ENCODE results near the gene P2RX1. TPM values are rescaled to one million over a fixed set of nuclear protein-coding genes. Genes with fewer than 3 reads are reported as not detected.
"Not testable (repeated sequence)": the region's sequence is repeated elsewhere in the genome, so short reads cannot be mapped to it uniquely, and the experiment has no call there.

Gene P2RX1
- total RNA-seq, 1 experiment from 2014 or later: 0.03 TPM

DNA sequence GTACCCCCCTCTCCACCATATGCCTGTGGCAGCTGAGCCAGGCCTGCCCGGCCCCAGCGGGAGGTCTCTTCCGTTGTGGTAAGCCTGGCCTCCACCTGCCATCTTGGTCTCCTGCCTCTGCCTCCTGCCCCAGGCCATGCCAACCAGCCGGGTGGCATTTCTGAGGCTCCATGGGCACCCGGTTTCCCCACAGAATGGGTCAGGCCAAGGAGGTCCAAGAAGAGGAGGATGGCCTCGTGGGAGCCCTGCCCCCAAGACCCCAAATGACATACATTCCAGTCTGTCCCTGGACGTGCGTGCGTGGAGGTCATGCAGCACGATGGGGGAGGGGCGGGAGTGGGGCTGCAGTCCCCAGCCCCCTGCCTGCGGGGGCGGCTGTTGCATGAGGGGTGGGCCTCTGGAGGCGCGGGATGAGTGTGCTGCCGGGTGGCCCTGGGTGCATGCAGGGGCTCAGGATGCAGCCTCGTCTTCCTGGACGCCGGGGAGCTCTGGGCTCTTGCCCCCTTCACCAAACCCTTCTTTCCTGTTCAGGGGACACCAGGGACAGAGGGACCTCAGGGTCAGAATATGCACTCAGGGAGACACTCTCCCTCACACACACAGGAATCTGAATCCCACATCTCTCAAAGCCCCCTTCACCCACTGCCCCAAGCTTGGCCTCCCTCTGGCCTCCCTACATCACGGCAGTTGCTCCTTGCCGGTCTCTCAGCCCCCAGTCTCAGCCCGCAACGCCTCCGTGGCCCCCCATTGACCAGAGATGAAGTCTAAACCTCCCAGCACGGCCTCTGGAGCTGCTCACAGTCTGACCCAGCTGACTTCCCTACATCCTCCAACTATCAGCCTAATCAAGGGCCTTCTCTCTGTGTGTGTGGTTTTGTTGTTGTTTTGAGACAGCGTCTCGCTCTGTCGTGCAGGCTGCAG lies 54.2 kb downstream of the P2RX1 start:
- DNase-seq (ENCODE audit: low spot score): no peak

DNA sequence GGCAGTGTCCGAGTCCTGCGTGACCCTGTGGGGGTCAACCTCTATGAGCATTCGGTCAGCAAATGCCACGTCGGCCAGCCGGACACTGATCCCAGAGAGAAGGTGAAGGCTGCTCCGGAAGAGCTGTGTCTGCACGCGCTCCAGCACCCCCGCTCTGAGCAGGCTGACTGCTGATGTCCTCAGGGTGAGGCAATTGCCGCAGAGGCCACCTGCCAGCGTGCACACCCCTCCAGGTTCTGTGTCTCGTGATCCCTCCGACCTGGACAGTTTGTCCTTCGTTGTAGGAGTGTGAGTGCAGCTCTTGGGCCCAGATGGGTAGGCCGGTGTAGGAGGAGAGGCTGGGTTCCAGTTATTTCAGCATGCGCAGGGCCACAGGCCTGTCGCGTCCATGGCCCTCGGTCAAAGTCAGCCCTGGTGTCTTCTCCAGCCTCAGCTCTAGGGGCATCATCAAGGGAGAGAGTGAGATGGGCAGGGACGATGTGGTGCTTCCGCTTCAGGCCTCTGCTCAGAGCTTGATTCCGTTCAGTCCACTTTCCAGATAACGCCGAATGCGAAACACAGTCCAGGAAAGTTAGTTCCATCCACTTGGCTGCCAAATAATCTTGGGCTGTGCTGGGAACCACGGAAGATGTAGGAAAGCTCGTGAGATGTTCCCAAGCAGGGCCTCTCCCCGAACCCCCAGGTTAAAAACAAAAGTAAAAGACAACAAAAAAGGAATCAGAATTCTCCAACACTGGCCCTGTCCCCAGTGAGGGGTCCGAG lies 55.1 kb downstream of the P2RX1 start:
- no peak for DNase-seq (ENCODE audit: low spot score)

DNA sequence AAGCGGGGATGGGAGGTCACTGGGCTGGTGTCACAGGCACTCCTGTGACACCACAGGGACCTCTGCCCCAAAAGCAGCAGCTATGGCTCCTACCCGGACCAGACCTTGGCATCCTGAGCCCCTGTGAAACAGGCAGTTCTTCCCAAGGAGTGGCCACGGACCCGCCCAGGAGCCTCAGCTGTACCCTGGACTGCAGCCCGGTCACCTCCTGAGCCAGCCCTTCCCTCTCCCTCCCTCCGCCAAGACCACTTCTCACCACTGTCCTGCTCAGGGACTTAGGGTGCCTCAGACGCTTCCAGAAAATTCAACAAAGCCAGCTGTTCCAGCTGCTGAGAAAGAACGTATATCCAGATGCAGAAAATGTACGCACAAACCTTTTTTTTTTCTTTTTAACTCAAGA lies 56.3 kb downstream of the P2RX1 start:
- DNase-seq (ENCODE audit: low spot score): no peak

DNA sequence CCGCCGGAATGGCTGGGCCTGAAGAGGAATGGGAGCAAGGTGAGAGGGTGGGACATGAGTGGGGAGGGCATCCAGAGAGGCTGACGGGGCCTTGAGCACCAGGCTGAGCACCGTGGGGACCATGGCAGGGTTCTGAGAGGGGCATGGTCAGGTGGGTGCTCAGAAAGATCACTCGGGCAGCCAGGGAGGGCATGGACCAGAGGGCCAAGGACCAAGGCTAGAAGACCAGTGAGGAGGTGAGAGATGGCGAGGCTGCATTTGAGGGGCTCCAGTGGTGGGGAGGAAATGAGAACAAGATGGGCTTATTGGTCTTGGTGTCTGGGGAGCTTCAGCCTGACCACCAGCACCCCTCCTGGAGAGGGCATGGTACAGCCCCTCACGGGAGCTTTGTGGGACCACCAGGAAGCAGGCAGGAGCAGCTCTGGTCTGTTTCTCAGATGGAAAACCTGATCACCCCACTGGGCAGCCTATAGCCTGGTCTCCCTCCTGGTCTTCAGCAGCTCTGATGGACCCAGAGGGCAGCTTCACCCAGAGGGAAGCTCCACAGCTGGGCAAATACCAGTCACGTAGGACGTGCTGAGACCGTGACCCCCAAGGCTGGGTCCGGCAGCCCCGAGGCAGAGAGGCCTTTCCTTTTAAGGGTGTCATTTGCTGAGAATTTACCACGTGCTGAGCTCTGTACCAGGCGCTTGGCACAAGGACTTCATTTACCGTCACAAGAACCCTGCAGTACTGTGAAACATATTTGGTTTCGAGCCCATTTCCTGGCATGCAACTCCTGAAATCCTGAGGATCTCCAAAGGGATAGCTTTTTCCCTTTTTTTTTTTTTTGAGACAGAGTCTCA lies 58.8 kb downstream of the P2RX1 start:
- DNase-seq (ENCODE audit: low spot score): no peak

DNA sequence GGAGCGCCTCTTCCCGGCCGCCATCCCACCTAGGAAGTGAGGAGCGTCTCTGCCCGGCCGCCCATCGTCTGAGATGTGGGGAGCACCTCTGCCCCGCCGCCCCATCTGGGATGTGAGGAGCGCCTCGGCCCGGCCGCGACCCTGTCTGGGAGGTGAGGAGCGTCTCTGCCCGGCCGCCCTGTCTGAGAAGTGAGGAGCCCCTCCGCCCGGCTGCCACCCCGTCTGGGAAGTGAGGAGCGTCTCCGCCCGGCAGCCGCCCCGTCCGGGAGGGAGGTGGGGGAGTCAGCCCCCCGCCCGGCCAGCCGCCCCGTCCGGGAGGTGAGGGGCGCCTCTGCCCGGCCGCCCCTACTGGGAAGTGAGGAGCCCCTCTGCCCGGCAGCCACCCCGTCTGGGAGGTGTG lies 62.1 kb downstream of the P2RX1 start:
- not testable (repeated sequence) for DNase-seq (ENCODE audit: low spot score)

DNA sequence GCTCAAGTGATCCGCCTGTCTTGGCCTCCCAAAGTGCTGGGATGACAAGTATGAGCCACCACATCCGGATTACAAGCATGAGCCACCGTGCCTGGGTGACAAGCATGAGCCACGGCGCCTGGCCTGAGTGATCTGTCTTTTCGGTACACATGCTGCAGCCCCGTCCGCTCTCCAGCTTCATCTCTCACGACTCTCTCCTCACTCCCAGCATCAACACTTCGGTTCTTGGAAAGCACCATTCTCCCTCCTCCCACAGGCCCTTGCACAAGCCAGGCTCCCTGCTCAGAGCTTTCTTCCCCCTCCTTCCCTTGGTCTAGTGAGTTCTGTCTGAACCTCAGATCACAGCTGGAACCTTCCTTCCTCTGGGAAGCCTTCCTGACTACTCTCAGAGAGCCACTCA lies 63.7 kb downstream of the P2RX1 start:
- DNase-seq (ENCODE audit: low spot score): no peak

DNA sequence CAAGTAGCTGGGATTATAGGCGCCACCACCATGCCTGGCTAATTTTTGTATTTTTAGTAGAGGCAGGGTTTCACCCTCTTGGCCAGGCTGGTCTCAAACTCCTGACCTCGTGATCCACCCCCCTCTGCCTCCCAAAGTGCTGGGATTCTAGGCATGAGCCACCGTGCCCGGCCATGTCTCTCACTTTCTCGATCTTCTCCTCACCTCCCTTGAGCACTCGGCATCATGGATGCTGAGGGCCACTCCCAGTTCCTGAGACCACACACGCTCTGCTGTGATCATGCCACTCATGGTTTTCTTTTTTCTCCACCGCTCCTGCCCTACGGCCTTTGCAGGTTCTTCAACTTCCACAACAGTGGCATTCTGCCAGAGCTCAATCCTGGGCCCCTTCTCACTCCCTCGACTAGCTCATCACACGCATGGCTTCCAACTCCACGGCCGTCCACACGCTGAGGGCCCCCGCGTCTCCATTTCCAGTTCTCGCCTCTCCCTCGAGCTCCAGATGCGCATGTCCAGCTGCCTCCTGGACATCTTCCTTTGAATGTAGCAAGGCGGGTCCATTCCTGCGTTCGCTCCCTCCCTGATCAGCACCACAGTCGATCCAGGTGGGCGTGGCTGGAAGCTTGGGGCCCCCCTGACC lies 64.7 kb downstream of the P2RX1 start:
- DNase-seq (ENCODE audit: low spot score): no peak

DNA sequence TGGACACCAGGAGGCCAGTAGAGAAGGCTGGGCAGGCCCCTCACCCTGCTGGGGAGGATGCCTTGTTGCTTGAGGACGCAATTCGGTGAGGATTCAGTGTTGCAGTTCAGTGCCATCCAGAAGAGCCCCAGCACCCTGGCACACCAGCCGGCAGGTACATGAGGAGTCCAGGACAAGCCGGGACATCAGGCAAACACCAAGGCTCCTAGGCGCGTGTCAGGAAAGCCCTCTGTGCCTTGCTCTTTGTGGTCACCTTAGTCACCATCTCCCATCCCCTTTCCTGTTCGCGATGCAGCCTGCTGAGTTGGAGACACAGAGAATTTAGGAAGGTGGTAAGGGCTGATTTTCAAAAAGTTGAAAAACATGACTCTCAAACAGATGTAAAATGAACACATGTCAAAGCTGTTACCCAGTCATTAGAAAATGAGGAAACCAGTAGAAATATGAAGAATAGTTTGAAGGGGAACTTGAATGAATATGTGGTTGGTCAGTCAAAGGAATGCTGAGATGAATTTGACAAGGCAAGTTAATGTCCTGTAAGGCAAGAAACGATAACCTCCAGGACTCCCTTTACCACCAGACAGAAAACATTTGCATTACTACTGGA lies 67.9 kb downstream of the P2RX1 start:
- no peak for DNase-seq (ENCODE audit: low spot score)

DNA sequence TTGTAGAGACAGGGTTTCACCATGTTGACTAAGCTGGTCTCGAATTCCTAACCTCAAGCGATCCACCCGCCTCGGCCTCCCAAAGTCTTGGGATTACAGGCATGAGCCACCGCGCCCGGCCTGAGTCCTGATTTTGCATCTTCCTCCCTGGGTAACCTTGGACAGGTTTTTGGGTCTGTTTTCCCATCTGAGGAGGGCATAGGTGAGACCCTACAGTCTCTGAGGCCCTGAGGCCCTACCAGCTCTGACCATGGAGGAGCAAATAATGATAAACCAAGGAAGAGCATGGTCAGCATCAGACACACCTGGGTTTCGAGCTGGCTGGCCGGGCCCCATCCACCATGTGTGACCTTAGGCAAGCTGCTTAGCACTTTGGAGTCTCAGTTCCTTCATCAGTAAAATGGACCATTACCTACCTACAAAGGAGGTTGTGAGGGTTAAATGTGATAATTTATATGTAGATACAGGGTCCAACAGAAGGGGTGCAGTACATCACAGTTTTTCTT lies 69.0 kb downstream of the P2RX1 start:
- no peak for DNase-seq (ENCODE audit: low spot score)

Other genes starting within 250 kb of the P2RX1 start
- 121 and 128 TPM in 2 replicates for gene TAX1BP3, start 247.9 kb downstream of the P2RX1 start, total RNA-seq (2014; rRNA removed; shearing (Covaris generic))
- gene EMC6, start 247.7 kb downstream of the P2RX1 start, total RNA-seq (2014; rRNA removed; shearing (Covaris generic)): 35.5 and 54.7 TPM in 2 replicates
- gene P2RX5, start 220.3 kb downstream of the P2RX1 start, total RNA-seq (2014; rRNA removed; shearing (Covaris generic)): 0.23 TPM in 1 of 2 replicates, not detected in the other
- 13.1 and 17.1 TPM in 2 replicates for gene HASPIN, start 192.6 kb downstream of the P2RX1 start, total RNA-seq (2014; rRNA removed; shearing (Covaris generic))
- gene ITGAE, start 115.3 kb downstream of the P2RX1 start, total RNA-seq (2014; rRNA removed; shearing (Covaris generic)): 16.7 and 22.0 TPM in 2 replicates
- gene NCBP3, start 70.2 kb downstream of the P2RX1 start, total RNA-seq (2014; rRNA removed; shearing (Covaris generic)): 8.3 and 8.5 TPM in 2 replicates
- gene CAMKK1, start 23.4 kb downstream of the P2RX1 start, total RNA-seq (2014; rRNA removed; shearing (Covaris generic)): 6.2 TPM in 2 replicates
- 10.9 and 13.7 TPM in 2 replicates for gene ATP2A3, start 48.0 kb upstream of the P2RX1 start, total RNA-seq (2014; rRNA removed; shearing (Covaris generic))
- 14.0 and 18.0 TPM in 2 replicates for gene ZZEF1, start 226.6 kb upstream of the P2RX1 start, total RNA-seq (2014; rRNA removed; shearing (Covaris generic))
- 12.4 and 15.2 TPM in 2 replicates for gene CYB5D2, start 226.7 kb upstream of the P2RX1 start, total RNA-seq (2014; rRNA removed; shearing (Covaris generic))